ENCODE data around the gene SMO.
"Not testable (repeated sequence)": the region's sequence is repeated elsewhere in the genome, so short reads cannot be mapped to it uniquely, and the experiment has no call there.

The SMO gene

GRCh38 chr7:129169686-129170440 lies 18.6 kb upstream of the SMO start:
- DNase-seq (ENCODE audit: low read depth) = no peak

- DNase-seq (ENCODE audit: low read depth) = no peak
Measured at GRCh38 chr7:129170441-129171021, 17.9 kb upstream of the SMO start.

- DNase-seq (ENCODE audit: low read depth) = not testable (repeated sequence)
Measured at GRCh38 chr7:129173861-129174260, 14.6 kb upstream of the SMO start.

GRCh38 chr7:129176916-129177710 lies 11.3 kb upstream of the SMO start:
- DNase-seq (ENCODE audit: low read depth) = no peak

GRCh38 chr7:129184981-129185670 lies 3.3 kb upstream of the SMO start:
- DNase-seq (ENCODE audit: low read depth) = no peak

- DNase-seq (ENCODE audit: low read depth) = no peak
Measured at GRCh38 chr7:129186749-129187260, 1.6 kb upstream of the SMO start.

GRCh38 chr7:129187681-129188371 lies 607 bp upstream of the SMO start:
- DNase-seq (ENCODE audit: low read depth) = no peak

- no peak for DNase-seq (ENCODE audit: low read depth)
Measured at GRCh38 chr7:129188892-129189660, 643 bp downstream of the SMO start.

- no peak for DNase-seq (ENCODE audit: low read depth)
Measured at GRCh38 chr7:129189661-129190310, 1.4 kb downstream of the SMO start.

GRCh38 chr7:129191272-129191671 lies 2.8 kb downstream of the SMO start:
- no peak for DNase-seq (ENCODE audit: low read depth)

GRCh38 chr7:129193892-129194291 lies 5.5 kb downstream of the SMO start:
- DNase-seq (ENCODE audit: low read depth) = no peak

GRCh38 chr7:129197771-129198170 lies 9.3 kb downstream of the SMO start:
- DNase-seq (ENCODE audit: low read depth) = no peak

- DNase-seq (ENCODE audit: low read depth) = no peak
Measured at GRCh38 chr7:129199406-129199805, 11.0 kb downstream of the SMO start.

GRCh38 chr7:129202058-129202777 lies 13.8 kb downstream of the SMO start:
- DNase-seq (ENCODE audit: low read depth) = no peak

GRCh38 chr7:129203050-129203741 lies 14.8 kb downstream of the SMO start:
- no peak for DNase-seq (ENCODE audit: low read depth)

GRCh38 chr7:129205126-129205818 lies 16.8 kb downstream of the SMO start:
- DNase-seq (ENCODE audit: low read depth) = no peak

- no peak for DNase-seq (ENCODE audit: low read depth)
Measured at GRCh38 chr7:129205987-129206785, 17.8 kb downstream of the SMO start.

- DNase-seq (ENCODE audit: low read depth) = no peak
Measured at GRCh38 chr7:129208667-129209066, 20.2 kb downstream of the SMO start.
